Measurements from ENCODE around the gene TTLL7. TPM values are rescaled to one million over a fixed set of nuclear protein-coding genes. Genes with fewer than 3 reads are reported as not detected.

TTLL7 gene
- total and polyA plus RNA-seq, 9 donors, result 2.0 to 21.8 (median 2.8) TPM

DNA sequence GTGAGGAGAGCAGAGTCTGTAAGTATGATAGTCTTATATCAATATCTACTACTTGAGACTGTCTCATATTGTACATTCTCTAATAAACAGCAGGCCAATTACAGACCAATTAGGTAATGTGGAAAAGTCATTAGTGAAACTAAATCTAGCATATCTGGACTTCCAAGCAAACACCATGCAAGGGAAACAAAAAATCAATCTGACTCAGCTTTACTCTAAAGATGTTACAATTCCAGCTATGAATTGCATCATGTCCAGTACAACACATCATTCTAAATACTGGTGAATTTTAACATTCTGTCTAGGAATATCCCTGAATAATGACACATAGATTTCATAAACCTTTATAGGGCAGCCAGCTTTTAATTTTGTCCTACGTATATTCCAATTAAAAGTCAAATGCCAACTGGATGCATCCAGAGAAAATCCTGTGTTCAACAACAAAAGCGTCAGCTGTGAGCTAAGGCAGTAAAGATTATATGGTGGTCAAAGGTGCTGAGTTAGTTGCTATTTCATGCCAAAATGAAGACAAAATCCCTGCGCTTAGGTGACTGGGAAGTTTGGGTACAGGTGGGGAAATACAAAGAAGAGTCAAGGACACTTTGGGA, 159.3 kb downstream of the TTLL7 start:
- Histone ChIP-seq H3K4me3 (no peak overlapping the region), H3K27me3 (no peaks in the 10 kb centered on the region), H3K9me3 (no peaks in the 10 kb centered on the region), H3K4me1 (ENCODE audit: insufficient read depth) (no peaks in the 10 kb centered on the region), H3K36me3 (no peaks in the 10 kb centered on the region), H3K27ac (no peak overlapping the region)
- no peak for DNase-seq
- WGBS, 3 donors, result 91 to 96% (median 95%) methylated on average over 3 of the region's 3 CpGs
- intact Hi-C loops (cut with DNase I), result no loop called here
- TF ChIP-seq EP300 (IDR thresholded peaks at IDR 0.05) (no peak), POLR2A (IDR thresholded peaks at IDR 0.05) (no peak), CTCF (IDR thresholded peaks at IDR 0.05) (no peak)

DNA sequence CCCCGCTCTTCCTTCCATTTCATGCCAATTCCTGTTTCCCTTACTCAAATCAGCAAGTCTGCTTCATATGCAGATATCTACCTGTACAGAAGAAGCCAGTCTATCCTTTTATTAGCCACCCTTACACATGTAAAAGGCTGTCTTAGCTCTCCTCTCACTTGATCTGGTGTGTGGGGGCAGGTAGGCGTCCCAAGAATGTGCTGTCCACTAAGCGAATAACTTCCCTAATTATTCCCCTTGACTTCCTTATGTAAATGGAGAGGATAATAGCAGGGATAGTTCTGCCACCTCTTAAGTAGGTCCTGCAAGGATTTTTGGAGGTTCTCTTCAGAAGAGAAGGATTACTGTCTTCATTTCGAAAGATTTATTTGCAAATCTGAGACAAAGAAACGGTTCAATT, 160.4 kb downstream of the TTLL7 start:
- WGBS, 3 donors, result 74 to 92% (median 92%) methylated on average over 5 of the region's 5 CpGs
- no peaks in the 10 kb centered on the region for H3K4me1 ChIP-seq (ENCODE audit: insufficient read depth)
- no peaks in the 10 kb centered on the region for H3K27me3 ChIP-seq
- no peak overlapping the region for H3K27ac ChIP-seq
- TF ChIP-seq EP300 (IDR thresholded peaks at IDR 0.05) (no peak), CTCF (IDR thresholded peaks at IDR 0.05) (no peak), POLR2A (IDR thresholded peaks at IDR 0.05) (no peak)
- H3K36me3 ChIP-seq, result no peaks in the 10 kb centered on the region
- no peaks in the 10 kb centered on the region for H3K9me3 ChIP-seq
- intact Hi-C loops (cut with DNase I), result no loop called here
- no peak for DNase-seq
- H3K4me3 ChIP-seq, result no peak overlapping the region

GRCh38 chr1:83836543-83836942, 162.4 kb downstream of the TTLL7 start:
- Histone ChIP-seq H3K4me3 (no peak overlapping the region), H3K9me3 (no peaks in the 10 kb centered on the region), H3K36me3 (no peaks in the 10 kb centered on the region), H3K27me3 (no peaks in the 10 kb centered on the region), H3K27ac (no peak overlapping the region), H3K4me1 (ENCODE audit: insufficient read depth) (no peaks in the 10 kb centered on the region)
- no peak for DNase-seq
- 76 to 88% (median 82%) methylated on average over 2 of the region's 2 CpGs for WGBS, 3 donors
- intact Hi-C loops (cut with DNase I), result no loop called here
- no peak for TF ChIP-seq CTCF (IDR thresholded peaks at IDR 0.05)
- no peak for TF ChIP-seq EP300 (IDR thresholded peaks at IDR 0.05)
- no peak for TF ChIP-seq POLR2A (IDR thresholded peaks at IDR 0.05)

DNA sequence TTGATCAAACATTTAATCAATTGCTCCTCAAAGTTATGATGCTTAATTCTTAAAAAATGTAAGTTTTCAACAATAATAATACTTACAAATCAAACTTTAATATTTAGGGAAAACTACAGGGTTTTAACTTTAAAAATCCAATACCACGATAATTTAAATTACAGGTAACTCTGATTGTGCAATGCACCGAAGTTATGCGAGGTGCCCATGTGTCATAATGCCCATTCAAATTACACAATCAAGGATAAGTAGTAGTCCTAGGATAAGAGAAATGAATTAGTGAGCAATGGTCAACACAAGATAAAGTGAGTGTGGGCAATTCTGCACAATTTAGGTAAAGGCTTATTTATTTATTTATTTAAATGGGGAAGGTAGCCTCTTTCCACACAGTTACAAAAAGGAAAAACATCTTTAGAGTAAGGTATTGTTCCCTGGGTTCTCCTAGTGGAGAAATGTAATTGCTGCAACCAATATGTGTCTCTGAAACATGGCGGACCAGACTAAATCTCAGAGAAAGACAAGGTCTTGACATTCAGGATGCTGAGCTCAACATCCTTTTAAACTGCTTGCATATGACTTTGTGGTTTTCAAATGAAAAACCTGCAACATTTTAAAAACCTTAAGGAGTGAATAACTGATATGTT, 164.2 kb downstream of the TTLL7 start:
- WGBS, 3 donors, result 96 to 98% (median 96%) methylated on average over 4 of the region's 4 CpGs
- intact Hi-C loops (cut with DNase I), result no loop called here

More for the DNA sequence above, 164.2 kb downstream of the TTLL7 start:
- no peaks in the 10 kb centered on the region for H3K4me1 ChIP-seq (ENCODE audit: insufficient read depth)
- no peaks in the 10 kb centered on the region for H3K9me3 ChIP-seq
- no peak for DNase-seq
- TF ChIP-seq CTCF (IDR thresholded peaks at IDR 0.05), result no peak
- no peak overlapping the region for H3K27ac ChIP-seq
- no peaks in the 10 kb centered on the region for H3K27me3 ChIP-seq
- no peaks in the 10 kb centered on the region for H3K36me3 ChIP-seq
- H3K4me3 ChIP-seq, result no peak overlapping the region

Data from ovary (tissue), 9 donors.